Head of caudate nucleus (tissue), 42 donors: ENCODE results near the gene TSSC4.
"Not testable (repeated sequence)": the region's sequence is repeated elsewhere in the genome, so short reads cannot be mapped to it uniquely, and the experiment has no call there.

Experiments used
- DNase-seq, 42 donors: peaks; one replicate each; pipeline versions ENCODE4 v3.0.0 to v3.0.0-alpha.2; 2020 to 2021; ENCODE audit warnings: mixed read lengths in 7 of 42
- intact Hi-C: fragments of 100-400 bp; cut with DNase I; formaldehyde crosslinking; loops from one replicate; pipeline ENCODE4 v1.15.0; 2022

TSSC4 gene

GRCh38 chr11:2400069-2400761 is at the start of gene TSSC4:
Gene TSSC4 (plus strand): TSS chr11:2400750. CDS start chr11:2402634, 1,884 bp downstream.
- intact Hi-C loops: no loop called here

GRCh38 chr11:2351701-2352100 is 48.8 kb upstream of the TSSC4 start:
- no peak for DNase-seq
- intact Hi-C loops: no loop called here

More at GRCh38 chr11:2400069-2400761, at the start of gene TSSC4:
- peak; percentile 95 to 100 (median 99) for DNase-seq

DNA sequence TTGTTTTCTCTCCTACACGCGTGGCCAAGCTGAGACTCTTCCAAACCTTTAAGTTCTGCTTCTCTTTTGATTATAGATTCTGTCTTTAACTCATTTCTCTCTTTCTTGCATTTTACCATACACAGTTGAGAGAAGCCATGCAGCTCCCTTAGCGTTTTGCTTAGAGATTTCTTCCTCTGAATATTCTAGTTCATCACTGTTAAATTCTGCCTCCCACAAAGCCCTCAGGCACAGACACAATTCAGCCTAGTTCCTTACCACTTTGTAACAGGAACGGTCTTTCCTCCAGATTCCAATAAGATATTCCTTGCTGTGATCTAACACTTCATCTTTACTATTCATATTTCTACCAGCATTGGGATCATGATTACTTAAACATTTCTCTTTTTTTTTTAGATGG is 48.1 kb upstream of the TSSC4 start:
- DNase-seq: peak in 2 of 42 donors; percentile 24 to 28
- intact Hi-C loops: no loop called here

- DNase-seq: no peak
- intact Hi-C loops: no loop called here
These were observed 45.4 kb upstream of the TSSC4 start for GRCh38 chr11:2355000-2355644.

DNA sequence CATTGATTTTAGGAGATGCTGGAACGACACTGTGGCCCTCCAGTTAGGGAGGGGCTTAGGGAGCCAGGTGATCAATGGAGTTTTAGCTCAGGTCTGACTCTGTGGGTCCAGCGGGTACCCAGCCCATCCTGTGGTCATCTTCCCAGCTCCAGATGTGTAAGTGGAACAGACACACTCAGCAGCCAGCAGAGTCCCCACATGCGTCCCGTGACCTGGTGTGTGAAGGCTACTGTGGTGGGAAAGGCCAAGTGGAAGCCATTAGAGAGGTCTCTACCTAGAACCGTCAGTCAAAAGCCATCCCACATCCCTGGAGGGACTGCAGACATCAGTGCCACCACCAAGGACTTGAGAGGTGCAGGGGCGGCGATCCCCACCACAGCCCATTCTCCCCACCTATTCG is 43.3 kb upstream of the TSSC4 start:
- intact Hi-C loops: no loop called here
- DNase-seq: no peak

- DNase-seq, intact Hi-C loops: not testable (repeated sequence)
These were observed 42.9 kb upstream of the TSSC4 start for GRCh38 chr11:2357651-2358050.

GRCh38 chr11:2358754-2359442 is 41.7 kb upstream of the TSSC4 start:
- intact Hi-C loops: no loop called here
- peak in 2 of 42 donors; percentile 6 to 18 for DNase-seq

DNA sequence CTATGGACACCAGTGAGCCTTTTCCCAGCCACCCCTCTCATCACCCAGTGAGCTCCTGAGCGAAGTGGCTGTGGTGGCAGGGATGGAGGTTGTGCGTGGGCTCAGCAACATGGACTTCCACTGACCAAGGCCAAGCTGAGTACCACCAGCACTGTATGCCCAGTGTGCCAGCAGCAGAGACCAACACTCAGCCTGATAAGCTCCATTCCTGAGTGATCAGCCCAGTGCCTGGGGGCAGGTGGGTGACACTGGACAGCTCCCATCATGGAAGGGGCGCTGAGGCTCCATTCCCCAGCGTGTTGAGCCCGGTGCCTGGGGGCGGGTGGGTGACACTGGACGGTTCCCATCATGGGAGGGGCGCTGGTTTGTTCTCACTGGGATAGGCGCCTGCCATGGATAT is 41.0 kb upstream of the TSSC4 start:
- DNase-seq: peak in 2 of 42 donors; percentile 3 to 5
- intact Hi-C loops: no loop called here

DNA sequence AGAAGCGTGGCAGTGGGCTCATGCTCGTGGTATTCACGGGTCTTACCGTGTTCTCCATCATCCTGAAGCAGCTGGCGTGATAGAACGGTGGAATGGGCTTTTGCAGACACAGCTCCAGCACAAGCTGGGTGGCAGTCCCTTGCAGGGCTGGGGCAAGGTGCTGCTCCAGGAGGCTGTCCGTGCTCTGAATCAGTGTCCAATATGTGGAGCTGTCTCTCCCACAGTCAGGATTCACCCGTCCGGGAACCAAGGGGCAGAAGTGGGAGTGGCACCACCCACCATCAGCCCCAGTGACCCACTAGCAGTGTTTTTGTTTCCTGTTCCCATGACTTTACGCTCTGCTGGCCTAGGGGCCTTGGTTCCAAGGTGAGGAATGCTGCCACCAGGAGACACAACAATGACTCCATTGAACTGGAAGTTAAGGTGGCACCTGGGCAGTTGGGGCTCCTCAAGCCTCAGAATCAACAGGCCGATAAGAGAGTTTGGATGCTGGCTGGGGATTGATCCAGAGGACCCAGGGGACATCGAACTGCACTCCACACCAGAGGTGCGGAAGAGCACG is 40.4 kb upstream of the TSSC4 start:
- intact Hi-C loops: no loop called here
- DNase-seq: peak in 1 of 42 donors; percentile 7

DNA sequence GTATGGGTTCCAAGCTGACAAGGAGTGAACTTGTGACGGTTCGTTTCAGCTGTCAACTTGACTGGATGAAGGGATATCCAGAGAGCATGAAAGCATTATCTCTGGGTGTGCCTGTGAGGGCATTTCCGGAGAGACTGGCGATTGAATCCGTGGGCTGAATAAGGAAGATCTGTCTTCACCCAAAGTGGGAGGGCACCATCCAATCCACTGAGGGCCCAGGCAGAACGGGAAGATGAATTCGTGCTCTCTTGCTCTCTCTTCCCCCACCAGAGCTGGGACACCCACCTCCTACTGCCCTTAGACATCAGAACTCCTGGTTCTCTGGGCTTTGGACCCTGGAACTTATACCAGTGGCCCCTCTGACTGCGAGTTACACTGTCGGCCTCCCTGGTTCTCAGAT is 39.0 kb upstream of the TSSC4 start:
- DNase-seq: peak in 1 of 42 donors; percentile 2
- intact Hi-C loops: no loop called here

- peak in 1 of 42 donors; percentile 2 for DNase-seq
- intact Hi-C loops: no loop called here
These were observed 38.1 kb upstream of the TSSC4 start for GRCh38 chr11:2362414-2362813.

GRCh38 chr11:2363130-2363529 is 37.4 kb upstream of the TSSC4 start:
- intact Hi-C loops: no loop called here

GRCh38 chr11:2363577-2364370 is 36.8 kb upstream of the TSSC4 start:
- peak in 1 of 42 donors; percentile 9 for DNase-seq
- intact Hi-C loops: no loop called here

More at GRCh38 chr11:2363130-2363529, 37.4 kb upstream of the TSSC4 start:
- peak in 2 of 42 donors; percentile 2 to 16 for DNase-seq

DNA sequence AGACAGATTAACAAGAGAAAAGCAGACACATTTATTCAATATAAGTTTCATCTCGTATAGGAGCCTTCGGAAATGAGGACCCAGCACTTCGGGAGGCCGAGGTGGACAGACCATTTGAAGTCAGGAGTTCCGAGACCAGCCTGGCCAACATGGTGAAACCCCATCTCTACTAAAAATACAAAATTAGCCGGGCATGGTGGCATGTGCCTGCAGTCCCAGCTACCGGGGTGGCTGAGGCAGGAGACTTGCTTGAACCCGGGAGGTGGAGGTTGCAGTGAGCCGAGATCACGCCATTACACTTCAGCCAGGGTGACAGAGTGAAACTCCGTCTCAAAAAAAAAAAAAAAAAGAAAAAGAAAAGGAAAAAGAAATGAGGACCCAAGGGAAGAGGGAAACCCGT is 36.2 kb upstream of the TSSC4 start:
- DNase-seq: peak in 2 of 42 donors; percentile 2 to 8
- intact Hi-C loops: not testable (repeated sequence)

DNA sequence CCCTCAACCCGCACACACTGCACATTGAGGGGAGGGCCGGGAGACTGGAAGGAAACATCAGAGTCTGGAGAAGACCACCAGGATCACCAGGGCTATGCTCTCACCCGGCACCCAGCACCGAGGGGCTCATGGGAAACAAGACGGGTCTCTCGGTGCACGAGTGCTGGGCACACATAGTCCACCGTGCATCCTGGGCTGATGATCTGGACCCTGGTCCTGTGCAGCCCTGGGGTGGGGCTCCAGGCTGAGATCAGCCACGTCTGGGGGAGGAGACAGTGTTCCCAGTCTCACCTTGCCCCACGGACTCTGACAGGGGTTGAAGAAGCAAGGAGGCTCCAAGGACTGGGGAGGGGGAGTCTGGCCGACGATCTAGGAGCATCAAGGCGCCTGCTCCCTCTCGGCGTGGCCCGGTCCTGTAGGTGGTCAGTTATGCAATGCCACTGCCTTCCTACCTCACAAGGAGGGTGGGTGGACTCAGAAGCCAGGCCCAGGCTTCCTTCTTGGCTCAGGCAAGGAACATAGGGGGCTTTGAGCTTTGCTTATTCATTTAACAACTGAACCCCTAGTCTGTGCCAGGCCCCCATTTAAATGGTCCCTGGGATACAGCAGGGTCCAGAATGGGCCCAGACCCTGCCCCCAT is 34.9 kb upstream of the TSSC4 start:
- peak in 2 of 42 donors; percentile 20 to 36 for DNase-seq
- intact Hi-C loops: no loop called here

GRCh38 chr11:2366276-2366675 is 34.3 kb upstream of the TSSC4 start:
- DNase-seq: peak; percentile 55 to 86 (median 73)
- intact Hi-C loops: no loop called here

GRCh38 chr11:2366733-2367132 is 33.8 kb upstream of the TSSC4 start:
- intact Hi-C loops: no loop called here
- DNase-seq: peak in 16 of 42 donors; percentile 27 to 74 (median 46)
